ENCODE data around the gene OTOGL. TPM values are rescaled to one million over a fixed set of nuclear protein-coding genes. Genes with fewer than 3 reads are reported as not detected.

OTOGL gene
- total RNA-seq, 2 donors from 2014 or later, result 0.59 to 0.74 TPM

GRCh38 chr12:80058586-80058985 lies 40.8 kb upstream of the OTOGL start:
- Histone ChIP-seq H3K4me3 (no peak overlapping the region), H3K27me3 (replicated peaks; ENCODE audit: insufficient read depth) (no peaks in the 10 kb centered on the region), H3K36me3 (no peaks in the 10 kb centered on the region), H3K4me1 (replicated peaks) (no peaks in the 10 kb centered on the region), H3K9me3 (no peaks in the 10 kb centered on the region), H3K27ac (no peak overlapping the region)
- TF ChIP-seq POLR2A (IDR thresholded peaks at IDR 0.05), result no peak
- no peak for TF ChIP-seq POLR2AphosphoS5 (IDR thresholded peaks at IDR 0.05)
- TF ChIP-seq CTCF (IDR thresholded peaks at IDR 0.05), result no peak
- intact Hi-C loops (cut with DNase I), result no loop called here
- DNase-seq (ENCODE audit: low spot score), result no peak
- WGBS, result 66% methylated on average over 2 of the region's 2 CpGs

GRCh38 chr12:80059102-80059501 lies 40.2 kb upstream of the OTOGL start:
- DNase-seq (ENCODE audit: low spot score), result no peak
- 81% methylated on average over 1 of the region's 1 CpG for WGBS
- Histone ChIP-seq H3K9me3 (no peaks in the 10 kb centered on the region), H3K27ac (no peak overlapping the region), H3K36me3 (no peaks in the 10 kb centered on the region), H3K27me3 (replicated peaks; ENCODE audit: insufficient read depth) (no peaks in the 10 kb centered on the region), H3K4me3 (no peak overlapping the region), H3K4me1 (replicated peaks) (no peaks in the 10 kb centered on the region)
- no peak for TF ChIP-seq CTCF (IDR thresholded peaks at IDR 0.05)
- TF ChIP-seq POLR2AphosphoS5 (IDR thresholded peaks at IDR 0.05), result no peak
- TF ChIP-seq POLR2A (IDR thresholded peaks at IDR 0.05), result no peak
- intact Hi-C loops (cut with DNase I), result no loop called here

GRCh38 chr12:80059875-80060274 lies 39.5 kb upstream of the OTOGL start:
- WGBS, result 76% methylated on average over 2 of the region's 2 CpGs
- H3K36me3 ChIP-seq, result no peaks in the 10 kb centered on the region
- intact Hi-C loops (cut with DNase I), result no loop called here
- no peaks in the 10 kb centered on the region for H3K4me1 ChIP-seq (replicated peaks)
- no peak for TF ChIP-seq CTCF (IDR thresholded peaks at IDR 0.05)
- TF ChIP-seq POLR2A (IDR thresholded peaks at IDR 0.05), result no peak
- no peak for TF ChIP-seq POLR2AphosphoS5 (IDR thresholded peaks at IDR 0.05)
- H3K9me3 ChIP-seq, result no peaks in the 10 kb centered on the region
- no peak for DNase-seq (ENCODE audit: low spot score)
- no peaks in the 10 kb centered on the region for H3K27me3 ChIP-seq (replicated peaks; ENCODE audit: insufficient read depth)
- H3K4me3 ChIP-seq, result no peak overlapping the region
- no peak overlapping the region for H3K27ac ChIP-seq

- H3K4me3 ChIP-seq, result no peak overlapping the region
- no peaks in the 10 kb centered on the region for H3K9me3 ChIP-seq
- 92% methylated on average over 3 of the region's 3 CpGs for WGBS
- H3K4me1 ChIP-seq (replicated peaks), result no peaks in the 10 kb centered on the region
- H3K27ac ChIP-seq, result no peak overlapping the region
- H3K36me3 ChIP-seq, result no peaks in the 10 kb centered on the region
- no peaks in the 10 kb centered on the region for H3K27me3 ChIP-seq (replicated peaks; ENCODE audit: insufficient read depth)
- intact Hi-C loops (cut with DNase I), result no loop called here
- TF ChIP-seq POLR2AphosphoS5 (IDR thresholded peaks at IDR 0.05) (no peak), POLR2A (IDR thresholded peaks at IDR 0.05) (no peak), CTCF (IDR thresholded peaks at IDR 0.05) (no peak)
- no peak for DNase-seq (ENCODE audit: low spot score)
These were observed 35.1 kb upstream of the OTOGL start for GRCh38 chr12:80064269-80064668.

GRCh38 chr12:80064951-80065350 lies 34.4 kb upstream of the OTOGL start:
- H3K27me3 ChIP-seq (replicated peaks; ENCODE audit: insufficient read depth), result no peaks in the 10 kb centered on the region
- no peaks in the 10 kb centered on the region for H3K9me3 ChIP-seq
- H3K36me3 ChIP-seq, result no peaks in the 10 kb centered on the region
- DNase-seq (ENCODE audit: low spot score), result no peak
- 48% methylated on average over 2 of the region's 2 CpGs for WGBS
- no peak for TF ChIP-seq POLR2A (IDR thresholded peaks at IDR 0.05)
- no peak for TF ChIP-seq POLR2AphosphoS5 (IDR thresholded peaks at IDR 0.05)
- TF ChIP-seq CTCF (IDR thresholded peaks at IDR 0.05), result no peak
- H3K4me3 ChIP-seq, result no peak overlapping the region
- no peaks in the 10 kb centered on the region for H3K4me1 ChIP-seq (replicated peaks)
- H3K27ac ChIP-seq, result no peak overlapping the region
- intact Hi-C loops (cut with DNase I), result no loop called here
